ENCODE results near the gene KLC4.

Gene KLC4

GRCh38 chr6:43033496-43034189 lies 25.8 kb upstream of the KLC4 start:
- H2AFZ ChIP-seq (ENCODE audit: low read depth, low read length) = no peak overlapping the region
- no peak for DNase-seq
- H3K79me2 ChIP-seq (ENCODE audit: insufficient read depth, low read length) = no peaks in the 10 kb centered on the region
- no peak for ATAC-seq (ENCODE audit: insufficient read depth, low read depth)
- H4K20me1 ChIP-seq (ENCODE audit: insufficient read depth, low read length) = peaks cover 3% of the 10 kb centered on the region; the same call in 1 of the 2 replicates
- TF ChIP-seq CTCF (IDR thresholded peaks at IDR 0.05; ENCODE audit: borderline replicate concordance, extremely low read depth, low read length, poor library complexity, severe bottlenecking) = no peak
- TF ChIP-seq EZH2 (IDR thresholded peaks at IDR 0.05; ENCODE audit: borderline replicate concordance, low read depth, low read length, severe bottlenecking) = no peak
- H3K9me3 ChIP-seq (ENCODE audit: insufficient read depth, low read length, severe bottlenecking) = no peaks in the 10 kb centered on the region
- H3K4me3 ChIP-seq (ENCODE audit: low read depth in 1 of 2, low read length in 2 of 2) = no peak overlapping the region
- no peak overlapping the region for H3K27ac ChIP-seq (ENCODE audit: low read length)
- no peaks in the 10 kb centered on the region for H3K4me1 ChIP-seq (ENCODE audit: insufficient read depth, low read length)
- peaks cover 71% of the 10 kb centered on the region for H3K36me3 ChIP-seq (ENCODE audit: insufficient read depth, low read length)
- H3K9ac ChIP-seq (ENCODE audit: low read depth, low read length) = no peak overlapping the region
- no peak overlapping the region for H3K4me2 ChIP-seq (ENCODE audit: insufficient read depth, low read length)
- no peaks in the 10 kb centered on the region for H3K27me3 ChIP-seq (ENCODE audit: insufficient read depth, low read length, poor library complexity)

- H2AFZ ChIP-seq (ENCODE audit: low read depth, low read length) = no peak overlapping the region
- ATAC-seq (ENCODE audit: insufficient read depth, low read depth) (no peak), DNase-seq (no peak)
- peaks cover 70% of the 10 kb centered on the region for H3K36me3 ChIP-seq (ENCODE audit: insufficient read depth, low read length)
- no peaks in the 10 kb centered on the region for H3K79me2 ChIP-seq (ENCODE audit: insufficient read depth, low read length)
- H4K20me1 ChIP-seq (ENCODE audit: insufficient read depth, low read length) = peaks cover 1% of the 10 kb centered on the region; the same call in 1 of the 2 replicates
- no peak overlapping the region for H3K27ac ChIP-seq (ENCODE audit: low read length)
- no peaks in the 10 kb centered on the region for H3K27me3 ChIP-seq (ENCODE audit: insufficient read depth, low read length, poor library complexity)
- no peak overlapping the region for H3K4me2 ChIP-seq (ENCODE audit: insufficient read depth, low read length)
- H3K9ac ChIP-seq (ENCODE audit: low read depth, low read length) = no peak overlapping the region
- H3K9me3 ChIP-seq (ENCODE audit: insufficient read depth, low read length, severe bottlenecking) = no peaks in the 10 kb centered on the region
- H3K4me3 ChIP-seq (ENCODE audit: low read depth in 1 of 2, low read length in 2 of 2) = no peak overlapping the region
- H3K4me1 ChIP-seq (ENCODE audit: insufficient read depth, low read length) = no peaks in the 10 kb centered on the region
- TF ChIP-seq CTCF (IDR thresholded peaks at IDR 0.05; ENCODE audit: borderline replicate concordance, extremely low read depth, low read length, poor library complexity, severe bottlenecking) (peak; percentile 12), EZH2 (IDR thresholded peaks at IDR 0.05; ENCODE audit: borderline replicate concordance, low read depth, low read length, severe bottlenecking) (no peak)
Observed at GRCh38 chr6:43034190-43034525, 25.3 kb upstream of the KLC4 start.

GRCh38 chr6:43035495-43036194 lies 23.8 kb upstream of the KLC4 start:
- Histone ChIP-seq H2AFZ (ENCODE audit: low read depth, low read length) (no peak overlapping the region), H3K27ac (ENCODE audit: low read length) (no peak overlapping the region), H3K9ac (ENCODE audit: low read depth, low read length) (no peak overlapping the region), H3K4me1 (ENCODE audit: insufficient read depth, low read length) (no peaks in the 10 kb centered on the region), H3K79me2 (ENCODE audit: insufficient read depth, low read length) (no peaks in the 10 kb centered on the region), H3K9me3 (ENCODE audit: insufficient read depth, low read length, severe bottlenecking) (no peaks in the 10 kb centered on the region), H3K4me2 (ENCODE audit: insufficient read depth, low read length) (no peak overlapping the region), H4K20me1 (ENCODE audit: insufficient read depth, low read length) (no peaks in the 10 kb centered on the region; the same call in 1 of the 2 replicates), H3K27me3 (ENCODE audit: insufficient read depth, low read length, poor library complexity) (no peaks in the 10 kb centered on the region), H3K4me3 (ENCODE audit: low read depth in 1 of 2, low read length in 2 of 2) (no peak overlapping the region), H3K36me3 (ENCODE audit: insufficient read depth, low read length) (peaks cover 68% of the 10 kb centered on the region)
- no peak for ATAC-seq (ENCODE audit: insufficient read depth, low read depth)
- DNase-seq = no peak
- no peak for TF ChIP-seq CTCF (IDR thresholded peaks at IDR 0.05; ENCODE audit: borderline replicate concordance, extremely low read depth, low read length, poor library complexity, severe bottlenecking)
- TF ChIP-seq EZH2 (IDR thresholded peaks at IDR 0.05; ENCODE audit: borderline replicate concordance, low read depth, low read length, severe bottlenecking) = no peak
